Left lobe of liver (tissue), 1 donor: ENCODE data around the gene LCP1. TPM values are rescaled to one million over a fixed set of nuclear protein-coding genes. Genes with fewer than 3 reads are reported as not detected.

Experiments used
- total RNA-seq: library from RNA; stranded (reverse); gene quantifications from one replicate; pipeline ENCODE4 v1.2.1, GENCODE V29; 2021
- donor health status: DM: no; HTN: yes; CAD: no.

The LCP1 gene
- total RNA-seq, 1 donor from 2014 or later, result 20.7 TPM

Other genes starting within 250 kb of the LCP1 start
- gene ZC3H13, start 129.4 kb downstream of the LCP1 start, total RNA-seq, result 46.7 TPM
- 607 TPM for gene CPB2, start 77.1 kb downstream of the LCP1 start, total RNA-seq
- gene LRRC63, start 29.8 kb upstream of the LCP1 start, total RNA-seq, result 0.20 TPM
- 0.68 TPM for gene RUBCNL, start 205.1 kb upstream of the LCP1 start, total RNA-seq